Measurements from ENCODE around the gene ELMOD3. TPM values are rescaled to one million over a fixed set of nuclear protein-coding genes. Genes with fewer than 3 reads are reported as not detected.
A peak's percentile ranks its signal among the peaks of the same experiment; 100 is the strongest.

ELMOD3 gene
- total and polyA plus RNA-seq, 9 of the 15 experiments (the other 6 are each of a cell fraction or from before 2014, with no cell fraction given) = 2.7 to 18.7 (median 11.6) TPM

GRCh38 chr2:85420536-85421259 lies 66.1 kb downstream of the ELMOD3 start (continued):
- TF ChIP-seq RBM22 (IDR thresholded peaks at IDR 0.05; ENCODE audit: low read depth, low read length, poor library complexity, severe bottlenecking) = no peak
- no peak for TF ChIP-seq ZFP30 (CRISPR knock-in tag; IDR thresholded peaks at IDR 0.05; ENCODE audit: borderline replicate concordance)
- TF ChIP-seq DDX20 (tag; IDR thresholded peaks at IDR 0.05; ENCODE audit: low read depth) = 0 out of 2 replicates have a peak, but pooled peaks have one; percentile 27
- TF ChIP-seq, protein P1, sequence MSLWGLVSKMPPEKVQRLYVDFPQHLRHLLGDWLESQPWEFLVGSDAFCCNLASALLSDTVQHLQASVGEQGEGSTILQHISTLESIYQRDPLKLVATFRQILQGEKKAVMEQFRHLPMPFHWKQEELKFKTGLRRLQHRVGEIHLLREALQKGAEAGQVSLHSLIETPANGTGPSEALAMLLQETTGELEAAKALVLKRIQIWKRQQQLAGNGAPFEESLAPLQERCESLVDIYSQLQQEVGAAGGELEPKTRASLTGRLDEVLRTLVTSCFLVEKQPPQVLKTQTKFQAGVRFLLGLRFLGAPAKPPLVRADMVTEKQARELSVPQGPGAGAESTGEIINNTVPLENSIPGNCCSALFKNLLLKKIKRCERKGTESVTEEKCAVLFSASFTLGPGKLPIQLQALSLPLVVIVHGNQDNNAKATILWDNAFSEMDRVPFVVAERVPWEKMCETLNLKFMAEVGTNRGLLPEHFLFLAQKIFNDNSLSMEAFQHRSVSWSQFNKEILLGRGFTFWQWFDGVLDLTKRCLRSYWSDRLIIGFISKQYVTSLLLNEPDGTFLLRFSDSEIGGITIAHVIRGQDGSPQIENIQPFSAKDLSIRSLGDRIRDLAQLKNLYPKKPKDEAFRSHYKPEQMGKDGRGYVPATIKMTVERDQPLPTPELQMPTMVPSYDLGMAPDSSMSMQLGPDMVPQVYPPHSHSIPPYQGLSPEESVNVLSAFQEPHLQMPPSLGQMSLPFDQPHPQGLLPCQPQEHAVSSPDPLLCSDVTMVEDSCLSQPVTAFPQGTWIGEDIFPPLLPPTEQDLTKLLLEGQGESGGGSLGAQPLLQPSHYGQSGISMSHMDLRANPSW (CRISPR knock-in tag; IDR thresholded peaks at IDR 0.05) = 0 out of 2 replicates have a peak, but pooled peaks have one; percentile 46
- TF ChIP-seq RCOR1 (IDR thresholded peaks at IDR 0.05; ENCODE audit: borderline replicate concordance in 1 of 2, low read depth in 2 of 2, low read length in 2 of 2) = peak; percentile 28 to 86; a peak in 3 of 4 replicates
- no peak; a peak in 1 of 4 replicates for TF ChIP-seq SIN3A (IDR thresholded peaks at IDR 0.05; ENCODE audit: borderline replicate concordance in 2 of 2, control insufficient read depth in 1 of 2, low read depth in 2 of 2, low read length in 2 of 2)
- TF ChIP-seq DIDO1 (tag; IDR thresholded peaks at IDR 0.05; ENCODE audit: low read depth) = no peak
- TF ChIP-seq MCM5 (IDR thresholded peaks at IDR 0.05; ENCODE audit: low read depth) = no peak
- no peak for TF ChIP-seq HNRNPH1 (optimal IDR thresholded peaks at IDR 0.05; ENCODE audit: low read depth, low read length)
- TF ChIP-seq CCAR2 (IDR thresholded peaks at IDR 0.05; ENCODE audit: low read depth, low read length) = no peak
- TF ChIP-seq, protein P2, sequence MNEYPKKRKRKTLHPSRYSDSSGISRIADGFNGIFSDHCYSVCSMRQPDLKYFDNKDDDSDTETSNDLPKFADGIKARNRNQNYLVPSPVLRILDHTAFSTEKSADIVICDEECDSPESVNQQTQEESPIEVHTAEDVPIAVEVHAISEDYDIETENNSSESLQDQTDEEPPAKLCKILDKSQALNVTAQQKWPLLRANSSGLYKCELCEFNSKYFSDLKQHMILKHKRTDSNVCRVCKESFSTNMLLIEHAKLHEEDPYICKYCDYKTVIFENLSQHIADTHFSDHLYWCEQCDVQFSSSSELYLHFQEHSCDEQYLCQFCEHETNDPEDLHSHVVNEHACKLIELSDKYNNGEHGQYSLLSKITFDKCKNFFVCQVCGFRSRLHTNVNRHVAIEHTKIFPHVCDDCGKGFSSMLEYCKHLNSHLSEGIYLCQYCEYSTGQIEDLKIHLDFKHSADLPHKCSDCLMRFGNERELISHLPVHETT (CRISPR knock-in tag; conservative IDR thresholded peaks at IDR 0.05 in 1 of 2, IDR thresholded peaks at IDR 0.05 in 1 of 2) = no peak
- no peak for TF ChIP-seq TFAM (CRISPR knock-in tag; conservative IDR thresholded peaks at IDR 0.05)
- TF ChIP-seq RFX1 (IDR thresholded peaks at IDR 0.05) = no peak
- TF ChIP-seq SPI1 (IDR thresholded peaks at IDR 0.05; ENCODE audit: borderline replicate concordance, low read depth, low read length) = no peak
- TF ChIP-seq ZNF143 (CRISPR knock-in tag; IDR thresholded peaks at IDR 0.05) = no peak
- TF ChIP-seq GTF2A2 (tag; IDR thresholded peaks at IDR 0.05) = peak; percentile 50; the same call in 1 of the 2 replicates
- peak; percentile 37 for TF ChIP-seq PHF20 (IDR thresholded peaks at IDR 0.05; ENCODE audit: partially characterized antibody)
- no peak for TF ChIP-seq FOXA1 (IDR thresholded peaks at IDR 0.05; ENCODE audit: borderline replicate concordance)
- peak; percentile 78 for TF ChIP-seq GATAD2A (IDR thresholded peaks at IDR 0.05)
- TF ChIP-seq, protein P3, sequence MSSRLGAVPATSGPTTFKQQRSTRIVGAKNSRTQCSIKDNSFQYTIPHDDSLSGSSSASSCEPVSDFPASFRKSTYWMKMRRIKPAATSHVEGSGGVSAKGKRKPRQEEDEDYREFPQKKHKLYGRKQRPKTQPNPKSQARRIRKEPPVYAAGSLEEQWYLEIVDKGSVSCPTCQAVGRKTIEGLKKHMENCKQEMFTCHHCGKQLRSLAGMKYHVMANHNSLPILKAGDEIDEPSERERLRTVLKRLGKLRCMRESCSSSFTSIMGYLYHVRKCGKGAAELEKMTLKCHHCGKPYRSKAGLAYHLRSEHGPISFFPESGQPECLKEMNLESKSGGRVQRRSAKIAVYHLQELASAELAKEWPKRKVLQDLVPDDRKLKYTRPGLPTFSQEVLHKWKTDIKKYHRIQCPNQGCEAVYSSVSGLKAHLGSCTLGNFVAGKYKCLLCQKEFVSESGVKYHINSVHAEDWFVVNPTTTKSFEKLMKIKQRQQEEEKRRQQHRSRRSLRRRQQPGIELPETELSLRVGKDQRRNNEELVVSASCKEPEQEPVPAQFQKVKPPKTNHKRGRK (tag; IDR thresholded peaks at IDR 0.05) = no peak
- TF ChIP-seq HDAC2 (IDR thresholded peaks at IDR 0.05) = no peak
- no peak for TF ChIP-seq BRF1 (IDR thresholded peaks at IDR 0.05; ENCODE audit: borderline replicate concordance, extremely low read depth, insufficient read length)
- 0 out of 2 replicates have a peak, but pooled peaks have one; percentile 54 for TF ChIP-seq TARDBP (IDR thresholded peaks at IDR 0.05)

Measured in K562 (cell line).